Coronary artery (tissue), 2 donors: ENCODE results near the gene TENM3.

Source experiments
- DNase-seq: peaks from one replicate; pipeline ENCODE4 v3.0.0-alpha.2; 2017; ENCODE audit warnings: low spot score
- H3K27ac ChIP-seq, 2 donors: fragments of 200-600 bp; sonication (generic); one replicate each; pipeline ENCODE4 v1.5.1; 2016 to 2019
- H3K4me3 ChIP-seq: fragments of 200-600 bp; sonication (generic); 2 replicates; pipeline ENCODE4 v1.5.1; 2016; ENCODE audit warnings: mild to moderate bottlenecking, moderate library complexity
- TF ChIP-seq, protein P1 (sequence below): fragments of 200-600 bp; sonication (generic); IDR thresholded peaks from one replicate; pipeline ENCODE4 v1.5.1; 2019; ENCODE audit warnings: antibody characterized with exemption

TENM3 gene

DNA sequence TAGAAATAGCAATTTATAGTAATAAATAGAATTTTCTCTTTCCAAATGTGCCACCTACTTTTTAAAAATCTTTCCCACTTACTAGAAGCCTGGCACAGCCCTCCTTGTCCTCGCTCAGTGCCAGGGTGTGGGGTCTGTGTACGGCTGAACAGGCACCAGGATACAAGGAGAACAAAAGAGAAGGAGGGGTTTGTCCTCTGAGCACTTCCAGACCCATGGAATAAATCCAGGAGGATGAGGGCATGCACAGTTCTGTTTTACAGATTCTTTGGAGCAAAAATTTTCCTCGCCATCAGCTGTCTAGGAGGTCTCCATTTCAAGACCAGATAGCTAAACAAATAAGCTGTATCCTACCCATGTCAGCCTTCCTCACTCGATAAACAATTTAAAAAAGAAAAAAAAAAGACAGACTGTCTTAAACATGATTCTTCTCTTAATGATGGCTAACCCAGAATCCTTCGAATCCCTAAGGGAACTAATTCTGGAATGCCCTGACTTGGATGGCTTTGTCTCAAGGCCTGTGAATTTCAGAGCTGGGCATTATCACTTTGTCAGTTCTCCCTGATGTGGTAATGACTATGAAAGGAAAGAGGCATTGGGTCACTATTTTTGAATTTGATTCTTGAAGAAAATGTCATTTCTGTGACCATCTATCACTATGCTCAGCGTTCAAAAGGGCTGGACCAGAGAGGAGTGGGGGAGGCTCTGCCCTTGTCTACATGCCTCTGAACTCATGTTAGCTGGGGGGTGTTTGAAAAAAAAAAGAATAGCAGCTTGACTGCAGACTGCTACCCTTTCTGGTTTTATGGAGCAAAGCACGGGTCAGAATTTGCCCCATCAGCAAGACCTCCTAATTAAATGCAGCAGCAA, 523.0 kb downstream of the TENM3 start:
- no peak for DNase-seq
- TF ChIP-seq, protein P1, sequence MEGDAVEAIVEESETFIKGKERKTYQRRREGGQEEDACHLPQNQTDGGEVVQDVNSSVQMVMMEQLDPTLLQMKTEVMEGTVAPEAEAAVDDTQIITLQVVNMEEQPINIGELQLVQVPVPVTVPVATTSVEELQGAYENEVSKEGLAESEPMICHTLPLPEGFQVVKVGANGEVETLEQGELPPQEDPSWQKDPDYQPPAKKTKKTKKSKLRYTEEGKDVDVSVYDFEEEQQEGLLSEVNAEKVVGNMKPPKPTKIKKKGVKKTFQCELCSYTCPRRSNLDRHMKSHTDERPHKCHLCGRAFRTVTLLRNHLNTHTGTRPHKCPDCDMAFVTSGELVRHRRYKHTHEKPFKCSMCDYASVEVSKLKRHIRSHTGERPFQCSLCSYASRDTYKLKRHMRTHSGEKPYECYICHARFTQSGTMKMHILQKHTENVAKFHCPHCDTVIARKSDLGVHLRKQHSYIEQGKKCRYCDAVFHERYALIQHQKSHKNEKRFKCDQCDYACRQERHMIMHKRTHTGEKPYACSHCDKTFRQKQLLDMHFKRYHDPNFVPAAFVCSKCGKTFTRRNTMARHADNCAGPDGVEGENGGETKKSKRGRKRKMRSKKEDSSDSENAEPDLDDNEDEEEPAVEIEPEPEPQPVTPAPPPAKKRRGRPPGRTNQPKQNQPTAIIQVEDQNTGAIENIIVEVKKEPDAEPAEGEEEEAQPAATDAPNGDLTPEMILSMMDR, result no peak
- no peak overlapping the region for H3K27ac ChIP-seq
- no peak overlapping the region for H3K4me3 ChIP-seq

DNA sequence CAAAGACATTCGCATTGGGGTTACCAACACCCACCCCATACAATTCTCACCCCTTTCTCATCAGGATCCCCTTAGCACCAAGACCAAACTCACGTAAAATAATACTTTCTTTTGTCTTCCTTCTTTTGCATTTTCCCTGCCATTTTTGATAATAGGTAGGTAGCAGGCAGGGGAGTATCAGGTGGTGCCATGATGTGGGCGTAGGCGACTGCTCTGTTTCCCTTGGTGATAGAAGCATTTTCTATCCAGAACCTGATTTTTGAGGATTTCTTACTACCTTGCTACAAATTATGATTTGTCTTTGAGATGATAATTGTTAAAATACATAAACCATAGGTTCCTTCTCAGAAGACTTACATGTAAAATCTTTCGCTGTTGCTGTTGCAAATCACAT, 523.7 kb downstream of the TENM3 start:
- TF ChIP-seq, protein P1, result no peak

DNA sequence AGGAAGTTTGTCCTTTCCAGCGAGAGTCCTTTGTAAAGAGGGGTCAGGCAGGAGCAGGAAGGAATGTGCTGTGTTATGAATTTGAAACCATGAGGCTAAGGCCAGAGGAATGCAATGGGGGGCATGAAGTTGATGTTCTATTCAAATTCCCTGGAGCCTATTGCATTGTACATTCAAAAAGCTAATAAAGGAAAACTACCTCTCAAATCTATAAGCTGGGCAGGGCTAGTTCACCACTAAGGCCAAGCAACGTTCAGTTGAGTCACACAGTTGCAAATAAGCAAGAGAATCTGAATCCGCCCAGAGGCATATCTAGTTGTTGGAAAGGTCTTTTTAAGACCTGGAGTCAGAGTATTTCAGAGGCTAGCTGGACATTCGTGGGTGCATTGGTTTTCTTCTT, 525.6 kb downstream of the TENM3 start:
- no peak for DNase-seq
- H3K27ac ChIP-seq, result no peak overlapping the region
- TF ChIP-seq, protein P1, result no peak
- no peak overlapping the region for H3K4me3 ChIP-seq

More for the DNA sequence above, 523.7 kb downstream of the TENM3 start:
- DNase-seq, result no peak
- H3K4me3 ChIP-seq, result no peak overlapping the region
- no peak overlapping the region for H3K27ac ChIP-seq

DNA sequence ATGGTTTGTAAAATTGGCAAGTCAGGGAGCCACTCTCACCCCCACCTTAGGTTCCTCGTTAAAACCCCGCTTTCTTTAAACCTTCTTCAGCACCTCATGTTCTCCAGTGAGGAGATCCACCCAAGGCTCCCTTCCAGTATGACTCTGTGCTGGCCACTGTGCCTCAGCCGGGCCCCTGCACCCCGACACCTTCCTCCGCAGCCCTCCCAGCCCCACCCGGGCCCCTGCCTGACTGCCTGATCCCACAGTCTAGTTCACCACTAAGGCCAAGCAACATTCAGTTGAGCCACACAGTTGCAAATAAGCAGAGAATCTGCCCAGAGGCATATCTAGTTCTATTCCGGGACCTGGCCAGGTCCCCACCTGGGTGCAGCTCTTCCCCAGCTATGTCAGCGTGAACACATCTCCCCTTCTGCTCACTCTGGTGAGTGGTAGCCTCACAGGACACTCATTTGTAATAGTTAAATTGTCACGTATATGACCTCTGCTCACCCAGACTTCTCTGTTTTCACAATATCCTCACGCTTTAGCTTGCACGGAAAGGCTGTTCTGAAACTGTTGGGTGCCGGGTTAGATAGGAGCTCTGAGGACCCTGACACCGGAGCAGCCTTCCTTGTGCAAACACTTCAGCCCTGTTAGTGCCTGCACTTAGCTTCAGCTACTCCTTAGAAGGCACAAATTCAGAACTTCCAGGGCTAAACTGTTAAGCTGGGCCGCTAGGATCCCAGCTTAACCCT, 527.2 kb downstream of the TENM3 start:
- no peak overlapping the region for H3K27ac ChIP-seq
- DNase-seq, result no peak
- TF ChIP-seq, protein P1, result no peak
- no peak overlapping the region for H3K4me3 ChIP-seq

DNA sequence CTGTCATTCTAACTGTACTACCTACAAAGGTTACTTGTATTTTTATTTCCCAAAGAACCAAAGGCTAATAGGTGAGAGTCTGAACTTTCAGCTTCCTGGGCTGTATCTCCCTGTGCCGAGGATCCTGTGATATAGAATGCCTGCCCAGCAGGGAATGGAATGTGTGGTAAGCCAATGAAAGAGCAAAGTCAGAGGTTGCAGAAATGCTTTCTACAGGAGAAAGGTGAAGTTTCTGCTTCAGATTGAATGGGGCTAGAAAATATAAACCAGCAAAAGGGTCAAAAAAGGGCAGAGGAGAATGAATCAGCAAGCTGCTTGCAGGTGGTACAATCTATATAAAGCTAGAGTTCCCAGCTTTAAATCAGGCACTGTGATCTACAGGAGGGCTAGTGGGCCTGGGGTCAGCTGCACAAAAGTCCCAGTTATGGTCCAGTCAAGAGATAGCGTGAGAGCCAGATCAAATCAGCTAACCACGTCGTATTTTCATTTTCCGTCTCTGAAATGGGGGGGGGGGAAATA, 527.9 kb downstream of the TENM3 start:
- no peak overlapping the region for H3K27ac ChIP-seq
- DNase-seq, result no peak
- TF ChIP-seq, protein P1, result no peak
- H3K4me3 ChIP-seq, result no peak overlapping the region

DNA sequence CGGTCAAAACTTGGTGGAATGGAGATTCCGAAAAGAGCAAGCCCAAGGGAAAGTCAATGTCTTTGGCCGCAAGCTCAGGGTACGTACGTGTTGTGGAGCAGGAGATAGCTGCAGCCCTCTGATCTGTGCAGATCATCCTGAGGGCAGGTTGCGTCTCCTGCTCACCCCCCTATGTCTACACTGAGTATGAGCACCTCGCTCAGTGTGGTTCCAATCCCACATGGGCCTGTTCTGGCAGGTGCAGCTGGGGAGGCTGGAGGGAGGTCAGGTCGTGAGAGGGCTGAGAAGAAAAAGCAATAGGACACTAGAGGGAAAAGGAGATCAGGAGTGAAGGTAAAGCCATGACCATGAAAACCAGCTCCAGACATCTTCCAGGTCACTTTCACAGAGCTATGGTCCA, 531.9 kb downstream of the TENM3 start:
- no peak for DNase-seq
- TF ChIP-seq, protein P1, result no peak
- Histone ChIP-seq H3K27ac (no peak overlapping the region), H3K4me3 (no peak overlapping the region)
